ENCODE measurements around the gene LNX2.
A peak's percentile ranks its signal among the peaks of the same experiment; 100 is the strongest.

The LNX2 gene

DNA sequence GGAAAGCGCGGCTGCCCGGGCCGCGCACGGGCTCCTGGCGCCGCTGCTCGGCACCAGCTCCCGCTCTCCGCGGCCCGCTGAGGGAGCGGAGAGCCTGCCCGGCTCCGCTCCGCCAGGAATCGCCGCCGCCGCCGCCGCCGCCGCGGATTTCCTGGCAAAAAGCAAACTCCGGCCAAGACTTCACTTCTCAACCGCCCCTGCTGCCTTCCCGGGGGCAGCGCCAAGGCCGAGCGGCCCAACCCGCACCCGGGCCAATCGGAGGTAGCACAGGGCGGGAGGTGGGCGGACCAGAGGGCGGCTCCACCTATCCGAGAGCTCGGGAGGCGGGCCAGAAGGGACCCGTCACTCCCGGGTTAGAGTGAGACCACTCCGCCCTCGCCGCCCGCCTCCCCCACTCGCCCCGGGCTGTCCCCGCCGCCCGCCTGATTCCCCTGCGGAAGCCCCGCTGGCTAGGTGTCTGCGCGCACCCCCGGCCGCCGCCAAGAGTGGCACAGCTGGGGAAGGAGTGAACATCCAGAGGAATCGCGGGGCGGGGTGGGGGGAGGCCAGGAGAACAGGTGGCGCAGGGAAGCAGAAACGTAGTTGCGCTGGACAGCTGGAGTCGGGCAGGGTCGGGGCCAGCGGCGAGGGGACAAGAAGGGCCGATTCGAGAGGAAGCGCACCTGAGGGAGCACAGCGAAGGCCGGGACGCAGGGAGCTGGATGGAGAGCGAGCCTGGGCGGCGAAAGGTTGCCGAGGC, at the start of gene LNX2:
Gene LNX2 (minus strand): TSS at position 153 of the 739 bp plus-strand sequence. CDS start 38,826 bp downstream, outside the sequence.
- TF ChIP-seq, protein P1, sequence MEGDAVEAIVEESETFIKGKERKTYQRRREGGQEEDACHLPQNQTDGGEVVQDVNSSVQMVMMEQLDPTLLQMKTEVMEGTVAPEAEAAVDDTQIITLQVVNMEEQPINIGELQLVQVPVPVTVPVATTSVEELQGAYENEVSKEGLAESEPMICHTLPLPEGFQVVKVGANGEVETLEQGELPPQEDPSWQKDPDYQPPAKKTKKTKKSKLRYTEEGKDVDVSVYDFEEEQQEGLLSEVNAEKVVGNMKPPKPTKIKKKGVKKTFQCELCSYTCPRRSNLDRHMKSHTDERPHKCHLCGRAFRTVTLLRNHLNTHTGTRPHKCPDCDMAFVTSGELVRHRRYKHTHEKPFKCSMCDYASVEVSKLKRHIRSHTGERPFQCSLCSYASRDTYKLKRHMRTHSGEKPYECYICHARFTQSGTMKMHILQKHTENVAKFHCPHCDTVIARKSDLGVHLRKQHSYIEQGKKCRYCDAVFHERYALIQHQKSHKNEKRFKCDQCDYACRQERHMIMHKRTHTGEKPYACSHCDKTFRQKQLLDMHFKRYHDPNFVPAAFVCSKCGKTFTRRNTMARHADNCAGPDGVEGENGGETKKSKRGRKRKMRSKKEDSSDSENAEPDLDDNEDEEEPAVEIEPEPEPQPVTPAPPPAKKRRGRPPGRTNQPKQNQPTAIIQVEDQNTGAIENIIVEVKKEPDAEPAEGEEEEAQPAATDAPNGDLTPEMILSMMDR (conservative IDR thresholded peaks at IDR 0.05), result no peak
- H3K27ac ChIP-seq, result peak within 1 kb of the TSS; percentile 97

DNA sequence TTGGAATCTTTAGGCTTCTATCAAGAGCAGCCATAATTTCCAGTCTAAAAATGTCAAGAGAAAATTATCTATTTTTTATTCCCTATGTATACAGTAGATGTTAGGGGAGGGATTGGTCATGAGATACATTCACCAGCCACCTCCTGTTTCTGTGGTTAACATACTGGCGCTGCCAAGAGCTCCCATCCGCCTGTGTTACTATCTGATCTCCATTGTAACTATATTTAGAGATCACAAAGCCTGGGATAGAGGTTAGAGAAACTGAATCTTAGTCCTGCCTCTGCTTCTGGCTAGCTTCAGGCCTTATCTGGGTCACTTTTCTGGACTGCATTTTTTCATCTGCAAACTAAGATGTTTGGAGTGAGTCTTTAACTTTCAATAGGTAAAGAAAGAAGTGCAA, 47.6 kb upstream of the LNX2 start:
- TF ChIP-seq, protein P1 (conservative IDR thresholded peaks at IDR 0.05), result no peak
- H3K27ac ChIP-seq, result no peak overlapping the region

DNA sequence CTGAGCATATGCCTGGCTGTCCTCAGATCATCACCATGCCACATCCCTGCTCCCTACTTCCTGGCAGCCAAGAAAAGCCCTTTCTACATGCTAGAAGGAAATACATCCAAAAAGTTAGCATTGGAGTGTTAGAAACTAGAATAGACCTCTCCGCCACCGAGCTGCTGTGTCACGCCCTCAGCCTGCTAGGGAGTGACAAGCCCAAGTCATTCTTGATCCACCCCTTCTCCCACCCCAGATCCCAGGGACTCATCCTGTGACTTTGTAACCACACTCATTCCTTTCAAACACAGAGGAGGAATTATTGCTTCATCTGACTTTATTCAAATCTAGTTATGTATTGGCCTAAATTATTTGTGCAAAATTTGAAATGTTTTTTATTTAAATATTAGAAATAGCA, 46.6 kb upstream of the LNX2 start:
- no peak overlapping the region for H3K27ac ChIP-seq
- TF ChIP-seq, protein P1 (conservative IDR thresholded peaks at IDR 0.05), result no peak

DNA sequence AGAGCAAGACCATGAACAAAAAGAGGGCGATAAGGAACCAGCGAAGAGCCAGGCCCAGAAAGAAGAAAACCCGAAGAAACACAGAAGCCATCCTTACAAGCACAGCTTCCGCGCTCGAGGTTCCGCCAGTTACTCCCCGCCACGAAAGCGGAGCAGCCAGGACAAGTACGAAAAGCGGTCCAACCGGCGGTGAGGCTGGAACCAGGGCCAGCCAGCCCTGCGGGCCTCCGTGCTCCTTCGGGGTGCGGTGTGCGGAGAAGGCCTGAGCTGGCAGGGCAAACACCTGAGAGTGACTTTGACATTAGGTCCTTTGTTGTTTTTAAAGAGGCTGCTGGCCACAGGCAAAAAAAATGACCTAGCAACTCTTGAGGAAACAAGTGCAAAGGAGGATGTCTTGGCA, 45.4 kb upstream of the LNX2 start:
- TF ChIP-seq, protein P1 (conservative IDR thresholded peaks at IDR 0.05), result no peak
- no peak overlapping the region for H3K27ac ChIP-seq

DNA sequence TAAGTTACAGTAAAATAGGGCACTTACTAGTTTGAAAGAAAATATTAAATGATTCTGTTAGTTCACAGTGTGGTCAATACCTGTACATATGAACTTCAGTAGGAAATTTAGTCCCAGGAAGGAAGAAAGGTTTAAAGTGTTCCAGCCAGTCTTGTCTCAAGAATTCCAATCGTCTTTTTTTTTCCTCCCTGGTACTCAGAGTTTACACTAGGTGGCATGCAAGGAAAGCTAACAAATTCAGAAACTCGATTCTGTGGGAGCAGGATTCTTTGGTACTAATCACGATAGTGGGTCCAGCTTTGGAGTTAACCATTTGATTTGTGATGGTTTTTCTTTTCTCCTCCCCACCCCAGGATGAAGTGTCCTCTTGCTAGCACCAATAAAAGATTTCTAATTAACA, 45.0 kb upstream of the LNX2 start:
- no peak overlapping the region for H3K27ac ChIP-seq
- TF ChIP-seq, protein P1 (conservative IDR thresholded peaks at IDR 0.05), result peak; percentile 71

DNA sequence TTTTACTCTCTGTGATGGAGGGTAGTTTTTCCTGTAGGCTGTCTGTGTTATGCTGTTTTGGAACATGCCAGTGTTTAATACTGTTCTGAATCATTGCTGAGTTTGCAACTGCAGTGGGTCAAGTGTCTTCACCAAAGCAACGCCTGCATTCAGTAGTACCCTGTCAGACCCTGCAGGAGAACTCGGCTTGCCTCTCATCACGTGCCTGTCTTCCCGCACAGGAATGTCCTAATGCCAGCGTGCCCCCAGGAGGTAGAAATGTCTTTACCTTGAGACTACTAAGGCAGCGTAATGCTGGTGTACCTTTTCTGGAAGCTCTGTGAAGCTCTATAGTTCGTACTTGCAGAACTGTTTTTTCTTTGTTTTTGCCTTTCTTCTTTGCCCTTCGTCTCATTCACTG, 43.6 kb upstream of the LNX2 start:
- no peak overlapping the region for H3K27ac ChIP-seq
- TF ChIP-seq, protein P1 (conservative IDR thresholded peaks at IDR 0.05), result no peak

DNA sequence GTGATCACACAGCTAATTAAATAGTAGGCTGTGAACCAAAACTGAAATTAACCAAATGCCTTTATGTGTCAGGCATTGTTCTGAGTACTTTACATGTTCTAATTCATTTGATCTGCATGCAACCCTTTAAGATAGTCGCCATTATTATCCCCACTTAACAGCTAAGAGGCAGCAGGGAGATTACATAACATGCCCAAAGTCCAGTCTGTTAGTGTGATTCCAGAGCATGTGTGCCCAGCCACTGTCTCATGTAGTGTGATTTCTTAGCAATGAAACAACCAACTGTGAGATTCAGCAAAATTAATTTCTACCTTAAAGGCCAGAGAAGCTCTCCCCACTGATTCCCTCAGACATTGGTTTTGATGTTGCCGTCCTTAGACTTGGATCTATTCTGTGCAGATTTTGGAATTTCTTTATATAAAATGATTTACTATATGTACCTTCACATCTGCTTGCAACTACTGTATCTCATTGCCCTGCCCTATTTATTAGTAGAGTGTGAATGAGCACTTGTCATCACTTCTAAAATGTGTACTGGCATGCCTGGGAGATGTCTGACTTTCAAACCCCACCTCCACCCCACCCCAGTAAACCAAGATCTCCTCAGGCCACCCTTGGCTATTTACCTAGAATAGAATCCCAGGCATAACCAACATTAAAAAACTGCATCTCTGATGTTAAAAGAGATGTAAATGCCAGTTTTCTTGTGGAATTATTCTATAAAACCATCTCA, 42.6 kb upstream of the LNX2 start:
- H3K27ac ChIP-seq, result no peak overlapping the region
- TF ChIP-seq, protein P1 (conservative IDR thresholded peaks at IDR 0.05), result no peak
